Neutrophil (primary cell): ENCODE measurements around the gene TIMM50.
"Not testable (repeated sequence)": the region's sequence is repeated elsewhere in the genome, so short reads cannot be mapped to it uniquely, and the experiment has no call there.

ENCODE experiments used
- H3K27ac ChIP-seq: fragments of 200-600 bp; sonication (generic); 2 replicates; pipeline ENCODE4 v1.5.1; 2016; ENCODE audit warnings: mild to moderate bottlenecking, moderate library complexity
- H3K27me3 ChIP-seq: fragments of 200-600 bp; sonication (generic); 2 replicates; pipeline ENCODE4 v1.6.0; 2016; ENCODE audit warnings: mild to moderate bottlenecking
- H3K36me3 ChIP-seq: fragments of 200-600 bp; sonication (generic); 2 replicates; pipeline ENCODE4 v1.5.1; 2017
- H3K4me1 ChIP-seq, 2 experiments: fragments of 200-600 bp in 1 of 2; sonication (generic) in 1 of 2; 1 replicate in 1 of 2; 2 replicates in 1 of 2; pipeline versions ENCODE4 v1.5.1 to v1.6.1; 2013 to 2016; ENCODE audit warnings: low read depth in 1 of 2, low read length in 1 of 2, mild to moderate bottlenecking in 1 of 2, moderate library complexity in 1 of 2; ENCODE audit not compliant: control insufficient read depth in 1 of 2, insufficient read depth in 1 of 2
- H3K4me3 ChIP-seq, 2 experiments: fragments of 200-600 bp in 1 of 2; sonication (generic) in 1 of 2; 1 replicate in 1 of 2; 2 replicates in 1 of 2; pipeline ENCODE4 v1.5.1; 2013 to 2016; ENCODE audit warnings: low read depth in 1 of 2, low read length in 1 of 2, mild to moderate bottlenecking in 1 of 2, moderate library complexity in 1 of 2
- H3K9me3 ChIP-seq: fragments of 200-600 bp; sonication (generic); 2 replicates; pipeline ENCODE4 v1.5.1; 2016
- CTCF ChIP-seq: fragments of 200-600 bp; sonication (generic); IDR thresholded peaks from 2 replicates; pipeline ENCODE4 v1.5.1; 2016; ENCODE audit warnings: antibody characterized with exemption

The TIMM50 gene

GRCh38 chr19:39446365-39447084, 34.1 kb upstream of the TIMM50 start:
- Histone ChIP-seq H3K9me3 (no peaks in the 10 kb centered on the region), H3K27me3 (peaks cover 8% of the 10 kb centered on the region), H3K4me1 (peaks cover 21 to 30% of the 10 kb centered on the region in 2 experiments), H3K36me3 (peaks cover 15% of the 10 kb centered on the region), H3K4me3 (peak overlapping the region; percentile 90 to 93), H3K27ac (peak overlapping the region; percentile 94)
- TF ChIP-seq CTCF: no peak

- H3K4me3 ChIP-seq: no peak overlapping the region
- no peak overlapping the region for H3K27ac ChIP-seq
- H3K9me3 ChIP-seq: no peaks in the 10 kb centered on the region
- TF ChIP-seq CTCF: no peak
- peaks cover 18% of the 10 kb centered on the region for H3K36me3 ChIP-seq
- peaks cover 21 to 30% of the 10 kb centered on the region in 2 experiments for H3K4me1 ChIP-seq
- no peaks in the 10 kb centered on the region for H3K27me3 ChIP-seq
These were observed 32.4 kb upstream of the TIMM50 start for GRCh38 chr19:39448271-39448670.

GRCh38 chr19:39449116-39449797, 31.4 kb upstream of the TIMM50 start:
- no peak overlapping the region for H3K27ac ChIP-seq
- H3K4me1 ChIP-seq: peaks cover 20 to 29% of the 10 kb centered on the region in 2 experiments
- peaks cover 28% of the 10 kb centered on the region for H3K36me3 ChIP-seq
- no peaks in the 10 kb centered on the region for H3K27me3 ChIP-seq
- H3K9me3 ChIP-seq: no peaks in the 10 kb centered on the region
- TF ChIP-seq CTCF: no peak
- no peak overlapping the region for H3K4me3 ChIP-seq

GRCh38 chr19:39451257-39451656, 29.4 kb upstream of the TIMM50 start:
- H3K27me3 ChIP-seq, H3K9me3 ChIP-seq, H3K4me3 ChIP-seq, H3K27ac ChIP-seq: not testable (repeated sequence)
- peaks cover 7 to 17% of the 10 kb centered on the region in 2 experiments for H3K4me1 ChIP-seq
- H3K36me3 ChIP-seq: peaks cover 38% of the 10 kb centered on the region

GRCh38 chr19:39463403-39463802, 17.2 kb upstream of the TIMM50 start:
- H3K9me3 ChIP-seq: no peaks in the 10 kb centered on the region
- H3K36me3 ChIP-seq: peaks cover 86% of the 10 kb centered on the region
- H3K27ac ChIP-seq: no peak overlapping the region
- no peak overlapping the region for H3K4me3 ChIP-seq
- no peak for TF ChIP-seq CTCF
- H3K27me3 ChIP-seq: no peaks in the 10 kb centered on the region
- no peaks in the 10 kb centered on the region for H3K4me1 ChIP-seq
